CD4-positive, alpha-beta T cell treated with Interleukin-17A for 1 hour (primary cell): ENCODE measurements around the gene PSME4.

Source experiments
- DNase-seq: peaks from one replicate; pipeline ENCODE4 v3.0.0-alpha.2; 2020

PSME4 gene

DNA sequence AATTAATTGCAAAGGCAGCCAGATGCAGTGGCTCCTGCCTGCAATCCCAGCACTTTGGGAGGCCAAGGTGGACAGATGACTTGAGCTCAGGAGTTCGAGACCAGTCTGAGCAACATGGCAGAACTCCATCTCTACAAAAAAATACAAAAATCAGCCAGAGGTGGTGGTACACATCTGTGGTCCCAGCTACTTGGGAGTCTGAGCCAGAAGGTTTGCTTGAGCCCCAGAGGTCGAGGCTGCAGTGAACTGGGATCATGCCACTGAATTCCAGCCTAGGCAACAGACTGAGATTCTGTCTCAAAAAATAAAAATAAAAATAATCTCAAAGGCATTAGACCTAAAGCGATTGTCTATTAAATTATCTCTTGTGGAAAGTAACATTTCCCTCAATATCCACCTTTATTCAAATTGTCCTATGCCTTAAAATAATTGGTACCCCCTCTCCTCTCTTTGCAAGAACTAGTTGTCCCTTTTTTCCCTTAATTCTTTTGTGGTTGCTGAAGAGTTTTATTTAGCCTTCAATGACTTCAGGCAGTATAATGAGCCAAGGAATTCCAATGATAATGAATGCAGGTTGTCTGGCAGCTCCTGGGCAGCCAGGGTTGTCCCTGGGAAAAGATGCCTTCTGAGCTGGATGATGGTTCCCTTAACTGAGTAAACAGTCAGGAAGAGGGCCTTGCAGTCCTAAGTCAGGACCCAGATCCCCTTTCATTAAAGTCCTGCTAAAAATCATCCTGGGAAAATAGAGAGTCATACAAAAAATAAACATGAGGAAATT is 143.2 kb downstream of the PSME4 start:
- DNase-seq = no peak

GRCh38 chr2:53826587-53827397 is 144.0 kb downstream of the PSME4 start:
- DNase-seq = no peak

DNA sequence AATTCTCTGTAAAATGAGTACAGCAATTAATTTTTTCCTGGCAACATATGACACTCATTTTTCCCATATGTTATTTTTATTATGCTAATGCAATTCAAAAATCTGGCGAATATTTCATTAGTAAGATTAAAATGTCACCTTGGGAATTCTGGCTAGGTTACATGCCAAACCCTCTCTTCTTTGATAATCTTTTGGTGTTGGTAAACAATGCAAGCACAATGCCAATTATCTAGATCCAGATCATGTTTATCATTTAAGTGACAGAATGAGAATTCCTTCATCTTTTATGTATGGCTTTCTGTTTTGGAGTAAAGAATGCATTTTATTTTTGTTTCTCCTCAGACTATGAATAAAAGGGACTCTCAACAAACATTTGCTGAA is 144.8 kb downstream of the PSME4 start:
- DNase-seq = no peak

GRCh38 chr2:53823639-53824038 is 147.2 kb downstream of the PSME4 start:
- DNase-seq = peak; percentile 1

GRCh38 chr2:53821810-53822209 is 149.0 kb downstream of the PSME4 start:
- no peak for DNase-seq

DNA sequence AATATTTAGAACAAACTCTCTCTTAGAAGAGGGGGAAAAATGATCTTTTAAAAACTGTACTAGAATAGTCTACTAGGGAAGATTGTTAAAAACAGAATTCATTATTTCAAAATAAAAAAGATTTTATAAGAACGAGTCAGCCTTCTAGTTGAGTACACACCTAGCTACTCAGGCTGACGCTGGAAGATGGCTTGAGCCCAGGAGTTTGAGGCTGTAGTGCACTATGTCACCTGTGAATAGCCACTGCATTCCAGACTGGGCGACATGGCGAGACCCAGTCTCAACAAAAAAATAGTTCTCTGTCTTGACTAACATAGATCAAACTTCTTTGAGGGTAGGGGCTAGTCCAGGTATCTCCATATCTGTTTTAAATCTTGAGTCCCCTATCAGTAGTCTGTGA is 150.1 kb downstream of the PSME4 start:
- DNase-seq = no peak

GRCh38 chr2:53820048-53820447 is 150.7 kb downstream of the PSME4 start:
- DNase-seq = no peak

DNA sequence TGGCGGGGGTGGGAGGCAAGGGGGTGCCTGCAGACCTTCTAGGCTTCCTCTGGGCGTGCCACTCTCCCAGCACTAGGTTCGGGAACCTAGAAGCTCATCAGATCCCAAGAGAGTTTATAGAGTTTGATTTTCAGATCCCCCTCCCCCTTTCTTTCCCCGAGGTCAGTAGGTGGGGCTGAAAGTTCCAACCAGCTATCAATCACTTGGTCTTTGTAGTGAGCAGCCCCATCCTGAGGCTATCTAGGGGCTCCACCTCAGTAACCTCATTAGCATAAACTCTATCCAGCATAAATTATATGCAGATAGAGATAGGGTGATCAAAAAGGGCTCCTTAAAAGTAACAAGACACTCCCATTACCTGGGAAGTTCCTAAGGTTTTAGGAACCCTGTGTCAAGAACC is 151.2 kb downstream of the PSME4 start:
- no peak for DNase-seq

- no peak for DNase-seq
Observed at GRCh38 chr2:53818854-53819435, 151.8 kb downstream of the PSME4 start.
